ENCODE data around the gene A2M. TPM values are rescaled to one million over a fixed set of nuclear protein-coding genes. Genes with fewer than 3 reads are reported as not detected.
"Not testable (repeated sequence)": the region's sequence is repeated elsewhere in the genome, so short reads cannot be mapped to it uniquely, and the experiment has no call there.

The A2M gene
- total RNA-seq, 4 donors from 2014 or later = 14.7 to 467 (median 92.4) TPM

GRCh38 chr12:9147461-9147860 lies 31.7 kb upstream of the A2M start:
- H3K36me3 ChIP-seq = no peaks in the 10 kb centered on the region
- H3K27ac ChIP-seq = no peak overlapping the region
- TF ChIP-seq, protein P1, sequence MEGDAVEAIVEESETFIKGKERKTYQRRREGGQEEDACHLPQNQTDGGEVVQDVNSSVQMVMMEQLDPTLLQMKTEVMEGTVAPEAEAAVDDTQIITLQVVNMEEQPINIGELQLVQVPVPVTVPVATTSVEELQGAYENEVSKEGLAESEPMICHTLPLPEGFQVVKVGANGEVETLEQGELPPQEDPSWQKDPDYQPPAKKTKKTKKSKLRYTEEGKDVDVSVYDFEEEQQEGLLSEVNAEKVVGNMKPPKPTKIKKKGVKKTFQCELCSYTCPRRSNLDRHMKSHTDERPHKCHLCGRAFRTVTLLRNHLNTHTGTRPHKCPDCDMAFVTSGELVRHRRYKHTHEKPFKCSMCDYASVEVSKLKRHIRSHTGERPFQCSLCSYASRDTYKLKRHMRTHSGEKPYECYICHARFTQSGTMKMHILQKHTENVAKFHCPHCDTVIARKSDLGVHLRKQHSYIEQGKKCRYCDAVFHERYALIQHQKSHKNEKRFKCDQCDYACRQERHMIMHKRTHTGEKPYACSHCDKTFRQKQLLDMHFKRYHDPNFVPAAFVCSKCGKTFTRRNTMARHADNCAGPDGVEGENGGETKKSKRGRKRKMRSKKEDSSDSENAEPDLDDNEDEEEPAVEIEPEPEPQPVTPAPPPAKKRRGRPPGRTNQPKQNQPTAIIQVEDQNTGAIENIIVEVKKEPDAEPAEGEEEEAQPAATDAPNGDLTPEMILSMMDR (IDR thresholded peaks at IDR 0.05) = no peak
- no peak for TF ChIP-seq POLR2A (IDR thresholded peaks at IDR 0.05)
- no peaks in the 10 kb centered on the region for H3K9me3 ChIP-seq
- no peaks in the 10 kb centered on the region for H3K4me1 ChIP-seq
- no peak for DNase-seq
- WGBS, 2 donors = 74 to 89% methylated on average over 2 of the region's 2 CpGs
- no peak overlapping the region for H3K4me3 ChIP-seq
- no peaks in the 10 kb centered on the region for H3K27me3 ChIP-seq
- intact Hi-C loops (cut with DNase I) = no loop called here

- H3K4me3 ChIP-seq = no peak overlapping the region
- no peak for DNase-seq
- intact Hi-C loops (cut with DNase I) = no loop called here
- no peak overlapping the region for H3K27ac ChIP-seq
- H3K4me1 ChIP-seq = no peaks in the 10 kb centered on the region
- H3K9me3 ChIP-seq = no peaks in the 10 kb centered on the region
- no peaks in the 10 kb centered on the region for H3K36me3 ChIP-seq
- H3K27me3 ChIP-seq = no peaks in the 10 kb centered on the region
- 51 to 72% methylated on average over 4 of the region's 4 CpGs for WGBS, 2 donors
- TF ChIP-seq, protein P1 (IDR thresholded peaks at IDR 0.05) = no peak
- no peak for TF ChIP-seq POLR2A (IDR thresholded peaks at IDR 0.05)
Measured at GRCh38 chr12:9144730-9145106, 29.0 kb upstream of the A2M start.

- no peak overlapping the region for H3K4me3 ChIP-seq
- no peaks in the 10 kb centered on the region for H3K36me3 ChIP-seq
- intact Hi-C loops (cut with DNase I) = no loop called here
- no peak for TF ChIP-seq POLR2A (IDR thresholded peaks at IDR 0.05)
- TF ChIP-seq, protein P1 (IDR thresholded peaks at IDR 0.05) = no peak
- H3K27ac ChIP-seq = no peak overlapping the region
- no peaks in the 10 kb centered on the region for H3K27me3 ChIP-seq
- WGBS, 2 donors = 80 to 83% methylated on average over 2 to 3 of the region's 3 CpGs
- no peak for DNase-seq
- no peaks in the 10 kb centered on the region for H3K9me3 ChIP-seq
- H3K4me1 ChIP-seq = no peaks in the 10 kb centered on the region
Measured at GRCh38 chr12:9143929-9144729, 28.4 kb upstream of the A2M start.

GRCh38 chr12:9143137-9143536 lies 27.4 kb upstream of the A2M start:
- no peaks in the 10 kb centered on the region for H3K4me1 ChIP-seq
- TF ChIP-seq, protein P1 (IDR thresholded peaks at IDR 0.05) = no peak
- no peak for TF ChIP-seq POLR2A (IDR thresholded peaks at IDR 0.05)
- WGBS, 2 donors = 52 to 53% methylated on average over 2 of the region's 2 CpGs
- intact Hi-C loops (cut with DNase I) = no loop called here
- H3K27ac ChIP-seq = no peak overlapping the region
- no peak overlapping the region for H3K4me3 ChIP-seq
- DNase-seq = no peak
- no peaks in the 10 kb centered on the region for H3K9me3 ChIP-seq
- H3K36me3 ChIP-seq = no peaks in the 10 kb centered on the region
- H3K27me3 ChIP-seq = no peaks in the 10 kb centered on the region

- H3K36me3 ChIP-seq; H3K27me3 ChIP-seq; H3K4me1 ChIP-seq; DNase-seq; intact Hi-C loops (cut with DNase I); H3K4me3 ChIP-seq; H3K9me3 ChIP-seq; H3K27ac ChIP-seq: not testable (repeated sequence)
- WGBS, 2 donors = 39 to 77% methylated on average over 2 of the region's 2 CpGs
Measured at GRCh38 chr12:9139588-9140290, 24.0 kb upstream of the A2M start.
